ENCODE measurements around the gene TJP2.

TJP2 gene

DNA sequence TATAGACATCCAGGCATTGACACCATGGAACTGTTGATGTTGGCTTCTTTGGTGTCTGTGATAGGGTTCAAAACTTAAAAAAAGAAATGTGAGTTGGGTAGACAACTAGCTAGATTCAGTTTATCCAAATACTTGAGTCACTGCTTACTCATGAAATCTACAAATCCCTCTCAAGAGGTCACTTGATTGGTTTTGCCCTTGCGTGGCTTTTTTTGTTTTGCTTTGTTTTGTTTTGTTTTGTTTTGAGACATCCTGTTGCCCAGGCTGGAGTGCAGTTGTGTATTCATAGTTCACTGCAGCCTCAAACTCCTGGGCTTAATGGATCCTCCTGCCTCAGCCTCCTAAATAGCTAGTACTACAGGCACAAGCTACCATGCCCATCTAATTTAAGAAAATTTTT is 140.5 kb downstream of the TJP2 start:
- no peak overlapping the region for H3K9ac ChIP-seq (ENCODE audit: low read depth in 1 of 2, low read length in 2 of 2)
- no peak overlapping the region for H3K27ac ChIP-seq (ENCODE audit: low read depth in 2 of 2, low read length in 2 of 2)
- H3K36me3 ChIP-seq (ENCODE audit: control insufficient read depth in 2 of 2, insufficient read depth in 2 of 2, low read length in 2 of 2): no peaks in the 10 kb centered on the region
- H3K9me3 ChIP-seq (ENCODE audit: control insufficient read depth in 2 of 2, low read length in 2 of 2): peaks cover 0 to 5% of the 10 kb centered on the region in 2 donors
- H3K4me3 ChIP-seq (ENCODE audit: low read length in 2 of 2): no peak overlapping the region
- H3K27me3 ChIP-seq (ENCODE audit: control insufficient read depth in 2 of 2, insufficient read depth in 2 of 2, low read length in 2 of 2): peaks cover 0 to 2% of the 10 kb centered on the region in 2 donors
- H3K4me1 ChIP-seq (ENCODE audit: control insufficient read depth in 2 of 2, insufficient read depth in 2 of 2, low read length in 2 of 2): no peaks in the 10 kb centered on the region

DNA sequence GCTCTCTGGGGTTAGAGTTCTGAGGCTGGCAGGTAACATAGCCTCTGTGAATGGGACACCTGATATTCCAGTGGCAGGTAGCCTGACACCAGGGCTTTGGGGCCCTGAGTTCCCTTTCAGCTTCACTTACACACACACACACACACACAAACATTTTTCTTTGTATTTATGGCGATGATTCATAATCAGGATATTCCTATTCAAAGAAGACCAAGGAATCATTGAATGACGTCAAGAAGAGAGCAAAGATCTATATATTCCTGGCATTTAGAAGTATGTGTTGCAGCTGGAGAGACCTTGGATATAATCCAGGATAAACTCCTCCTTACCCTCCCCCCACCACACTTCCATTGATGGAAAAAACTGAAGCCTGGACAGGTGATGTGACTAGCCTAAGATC is 143.0 kb downstream of the TJP2 start:
- Histone ChIP-seq H3K36me3 (ENCODE audit: control insufficient read depth in 2 of 2, insufficient read depth in 2 of 2, low read length in 2 of 2) (no peaks in the 10 kb centered on the region), H3K4me1 (ENCODE audit: control insufficient read depth in 2 of 2, insufficient read depth in 2 of 2, low read length in 2 of 2) (no peaks in the 10 kb centered on the region), H3K27me3 (ENCODE audit: control insufficient read depth in 2 of 2, insufficient read depth in 2 of 2, low read length in 2 of 2) (peaks cover 0 to 2% of the 10 kb centered on the region in 2 donors), H3K9me3 (ENCODE audit: control insufficient read depth in 2 of 2, low read length in 2 of 2) (peaks cover 0 to 5% of the 10 kb centered on the region in 2 donors), H3K9ac (ENCODE audit: low read depth in 1 of 2, low read length in 2 of 2) (no peak overlapping the region), H3K4me3 (ENCODE audit: low read length in 2 of 2) (no peak overlapping the region), H3K27ac (ENCODE audit: low read depth in 2 of 2, low read length in 2 of 2) (no peak overlapping the region)

DNA sequence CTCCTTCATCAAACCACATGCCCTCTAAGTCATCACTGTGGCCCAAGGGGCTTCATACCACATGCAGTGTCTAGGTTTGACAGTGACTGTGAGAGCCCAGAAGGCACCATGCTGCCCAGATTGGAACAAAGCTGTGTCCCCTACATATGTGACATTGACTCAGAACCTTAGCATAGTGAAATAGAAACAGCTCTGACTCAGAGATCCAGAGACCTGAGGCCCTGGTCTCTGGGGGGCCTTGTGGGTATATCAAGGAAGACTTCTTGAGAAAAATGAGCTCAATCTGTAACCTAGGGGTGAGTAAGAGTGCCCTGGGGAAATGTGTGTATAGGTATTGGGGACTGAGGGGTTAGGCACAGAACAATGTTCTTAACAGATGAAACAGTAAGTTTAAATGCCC is 143.8 kb downstream of the TJP2 start:
- H3K4me3 ChIP-seq (ENCODE audit: low read length in 2 of 2): no peak overlapping the region
- no peak overlapping the region for H3K9ac ChIP-seq (ENCODE audit: low read depth in 1 of 2, low read length in 2 of 2)
- peaks cover 0 to 2% of the 10 kb centered on the region in 2 donors for H3K9me3 ChIP-seq (ENCODE audit: control insufficient read depth in 2 of 2, low read length in 2 of 2)
- peaks cover 0 to 2% of the 10 kb centered on the region in 2 donors for H3K27me3 ChIP-seq (ENCODE audit: control insufficient read depth in 2 of 2, insufficient read depth in 2 of 2, low read length in 2 of 2)
- no peaks in the 10 kb centered on the region for H3K36me3 ChIP-seq (ENCODE audit: control insufficient read depth in 2 of 2, insufficient read depth in 2 of 2, low read length in 2 of 2)
- H3K27ac ChIP-seq (ENCODE audit: low read depth in 2 of 2, low read length in 2 of 2): no peak overlapping the region
- H3K4me1 ChIP-seq (ENCODE audit: control insufficient read depth in 2 of 2, insufficient read depth in 2 of 2, low read length in 2 of 2): no peaks in the 10 kb centered on the region

DNA sequence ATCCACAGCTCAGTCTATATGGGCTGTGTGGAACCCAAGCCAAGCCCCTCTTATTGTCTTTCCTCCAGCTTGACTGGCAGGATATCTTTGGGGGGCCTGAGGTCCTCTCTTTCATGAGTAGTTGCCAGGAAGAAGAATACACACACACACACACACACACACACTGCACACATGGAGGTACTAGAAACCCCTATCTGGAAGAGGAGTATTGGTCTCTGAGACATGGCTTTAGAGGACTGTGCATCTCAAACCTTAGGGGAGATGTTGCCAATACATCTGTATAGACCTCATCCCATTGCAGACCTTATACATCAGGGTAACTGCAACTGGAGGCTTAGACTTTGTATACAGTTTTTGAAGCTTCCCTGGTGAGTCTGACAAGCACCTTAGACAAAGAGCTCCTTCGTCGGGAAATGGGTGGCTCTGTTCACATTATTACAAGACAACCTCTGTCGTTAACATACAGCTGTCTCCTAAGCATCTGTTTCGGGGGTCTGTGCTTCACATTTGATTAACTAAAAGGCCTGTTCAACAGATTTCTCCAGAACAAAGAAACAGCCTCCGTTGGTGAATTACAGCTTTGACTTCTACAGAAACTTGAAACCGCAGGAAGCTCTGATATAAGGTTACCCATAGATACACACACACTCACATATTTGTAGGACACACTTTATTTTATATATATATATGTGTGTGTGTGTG is 145.4 kb downstream of the TJP2 start:
- no peaks in the 10 kb centered on the region for H3K9me3 ChIP-seq (ENCODE audit: control insufficient read depth in 2 of 2, low read length in 2 of 2)
- no peak overlapping the region for H3K9ac ChIP-seq (ENCODE audit: low read depth in 1 of 2, low read length in 2 of 2)
- H3K27ac ChIP-seq (ENCODE audit: low read depth in 2 of 2, low read length in 2 of 2): no peak overlapping the region
- no peaks in the 10 kb centered on the region for H3K36me3 ChIP-seq (ENCODE audit: control insufficient read depth in 2 of 2, insufficient read depth in 2 of 2, low read length in 2 of 2)
- H3K4me3 ChIP-seq (ENCODE audit: low read length in 2 of 2): no peak overlapping the region
- peaks cover 3% of the 10 kb centered on the region in 2 donors for H3K4me1 ChIP-seq (ENCODE audit: control insufficient read depth in 2 of 2, insufficient read depth in 2 of 2, low read length in 2 of 2)
- H3K27me3 ChIP-seq (ENCODE audit: control insufficient read depth in 2 of 2, insufficient read depth in 2 of 2, low read length in 2 of 2): peaks cover 0 to 2% of the 10 kb centered on the region in 2 donors

DNA sequence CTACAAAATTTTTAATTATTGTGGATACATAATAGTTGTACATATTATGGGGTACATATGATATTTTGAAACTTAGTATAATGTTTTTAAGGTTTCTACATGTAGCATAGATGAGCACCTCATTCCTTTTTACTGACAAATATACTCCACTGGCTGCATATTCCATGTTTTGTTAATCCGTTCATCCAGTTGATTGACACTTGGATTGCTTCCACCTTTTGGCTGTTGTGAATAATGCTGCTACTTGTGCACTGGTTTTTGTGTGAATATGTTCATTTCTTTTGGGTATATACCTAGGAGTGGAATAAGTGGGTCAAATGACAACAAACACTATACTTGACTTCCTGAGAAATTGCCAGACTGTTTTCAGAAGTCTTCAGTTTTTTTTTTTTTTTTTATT is 148.2 kb downstream of the TJP2 start:
- Histone ChIP-seq H3K9ac (ENCODE audit: low read depth in 1 of 2, low read length in 2 of 2) (no peak overlapping the region), H3K27me3 (ENCODE audit: control insufficient read depth in 2 of 2, insufficient read depth in 2 of 2, low read length in 2 of 2) (peaks cover 12 to 15% of the 10 kb centered on the region in 2 donors), H3K4me1 (ENCODE audit: control insufficient read depth in 2 of 2, insufficient read depth in 2 of 2, low read length in 2 of 2) (peaks cover 6 to 7% of the 10 kb centered on the region in 2 donors), H3K36me3 (ENCODE audit: control insufficient read depth in 2 of 2, insufficient read depth in 2 of 2, low read length in 2 of 2) (no peaks in the 10 kb centered on the region), H3K27ac (ENCODE audit: low read depth in 2 of 2, low read length in 2 of 2) (no peak overlapping the region), H3K4me3 (ENCODE audit: low read length in 2 of 2) (no peak overlapping the region), H3K9me3 (ENCODE audit: control insufficient read depth in 2 of 2, low read length in 2 of 2) (no peaks in the 10 kb centered on the region)

DNA sequence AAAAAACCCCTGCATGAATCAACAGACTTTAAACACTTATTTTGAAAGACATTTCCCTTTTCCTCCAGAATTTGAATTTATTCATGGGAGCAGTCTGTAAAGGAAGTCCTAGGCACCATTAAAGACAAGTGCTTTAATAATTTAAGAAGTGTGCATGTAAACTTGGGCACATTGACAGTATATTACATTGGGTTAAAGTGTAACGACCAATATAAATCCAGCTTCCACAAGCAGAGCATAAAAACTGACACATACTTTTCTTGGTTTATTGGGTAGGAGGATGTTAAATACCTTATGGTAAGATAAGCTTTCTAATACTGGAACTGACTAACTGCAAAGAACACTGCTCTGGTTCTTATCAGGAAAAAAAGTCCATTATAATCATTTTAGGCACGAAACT is 149.8 kb downstream of the TJP2 start:
- H3K27me3 ChIP-seq (ENCODE audit: control insufficient read depth in 2 of 2, insufficient read depth in 2 of 2, low read length in 2 of 2): peaks cover 19 to 21% of the 10 kb centered on the region in 2 donors
- H3K9me3 ChIP-seq (ENCODE audit: control insufficient read depth in 2 of 2, low read length in 2 of 2): no peaks in the 10 kb centered on the region
- no peaks in the 10 kb centered on the region for H3K36me3 ChIP-seq (ENCODE audit: control insufficient read depth in 2 of 2, insufficient read depth in 2 of 2, low read length in 2 of 2)
- no peak overlapping the region for H3K27ac ChIP-seq (ENCODE audit: low read depth in 2 of 2, low read length in 2 of 2)
- peaks cover 6 to 7% of the 10 kb centered on the region in 2 donors for H3K4me1 ChIP-seq (ENCODE audit: control insufficient read depth in 2 of 2, insufficient read depth in 2 of 2, low read length in 2 of 2)
- no peak overlapping the region for H3K4me3 ChIP-seq (ENCODE audit: low read length in 2 of 2)
- H3K9ac ChIP-seq (ENCODE audit: low read depth in 1 of 2, low read length in 2 of 2): no peak overlapping the region

All from mucosa of rectum (tissue), 2 donors.